Stimulated activated CD4-positive, alpha-beta T cell treated with anti-CD3 and anti-CD28 coated beads, Interleukin-1b, Interleukin-23, amount 100 ng/mL, for 48 hours (primary cell): ENCODE measurements around the gene NF1.
A peak's percentile ranks its signal among the peaks of the same experiment; 100 is the strongest.
"Not testable (repeated sequence)": the region's sequence is repeated elsewhere in the genome, so short reads cannot be mapped to it uniquely, and the experiment has no call there.

ENCODE experiments used
- DNase-seq: peaks from one replicate; pipeline ENCODE4 v3.0.0-alpha.2; 2020

The NF1 gene

GRCh38 chr17:31310260-31310659, 215.5 kb downstream of the NF1 start:
- DNase-seq = peak; percentile 35

- DNase-seq = peak; percentile 8
Observed at GRCh38 chr17:31310886-31311285, 216.1 kb downstream of the NF1 start.

- DNase-seq = no peak
Observed at GRCh38 chr17:31311526-31311925, 216.7 kb downstream of the NF1 start.

GRCh38 chr17:31312223-31312622, 217.4 kb downstream of the NF1 start:
- peak; percentile 36 for DNase-seq

- no peak for DNase-seq
Observed at GRCh38 chr17:31313982-31314781, 219.4 kb downstream of the NF1 start, which contains the start of gene EVI2B. Gene EVI2B, minus strand, starts transcription at chr17:31314054. Its CDS starts 8,445 bp downstream, at chr17:31305609.

GRCh38 chr17:31314782-31315100, 220.0 kb downstream of the NF1 start:
- no peak for DNase-seq

- peak; percentile 74 for DNase-seq
Observed at GRCh38 chr17:31318298-31318801, 223.6 kb downstream of the NF1 start.

- DNase-seq = no peak
Observed at GRCh38 chr17:31318851-31319661, 224.3 kb downstream of the NF1 start.

- no peak for DNase-seq
Observed at GRCh38 chr17:31320241-31320640, 225.5 kb downstream of the NF1 start.

- DNase-seq = no peak
Observed at GRCh38 chr17:31320791-31321190, 226.0 kb downstream of the NF1 start.

GRCh38 chr17:31321481-31321880, 226.7 kb downstream of the NF1 start, which contains the start of gene EVI2A:
Gene EVI2A, minus strand, starts transcription at chr17:31321622. Its CDS starts 2,609 bp downstream, at chr17:31319013.
- peak; percentile 85 for DNase-seq

- peak; percentile 30 for DNase-seq
Observed at GRCh38 chr17:31321966-31322365, 227.2 kb downstream of the NF1 start.

- no peak for DNase-seq
Observed at GRCh38 chr17:31323551-31323950, 228.8 kb downstream of the NF1 start.

GRCh38 chr17:31327534-31328159, 232.9 kb downstream of the NF1 start:
- no peak for DNase-seq

GRCh38 chr17:31328160-31328535, 233.4 kb downstream of the NF1 start:
- no peak for DNase-seq

GRCh38 chr17:31329221-31329620, 234.4 kb downstream of the NF1 start:
- DNase-seq = no peak

- no peak for DNase-seq
Observed at GRCh38 chr17:31339906-31340661, 245.3 kb downstream of the NF1 start.

GRCh38 chr17:31345191-31345747, 250.5 kb downstream of the NF1 start:
- not testable (repeated sequence) for DNase-seq

GRCh38 chr17:31349454-31349853, 254.7 kb downstream of the NF1 start:
- DNase-seq = no peak

- DNase-seq = no peak
Observed at GRCh38 chr17:31355935-31356334, 261.2 kb downstream of the NF1 start.

GRCh38 chr17:31357091-31357490, 262.3 kb downstream of the NF1 start:
- no peak for DNase-seq

GRCh38 chr17:31357839-31358394, 263.1 kb downstream of the NF1 start:
- no peak for DNase-seq
